ENCODE data around the gene TAF1.
"Not testable (repeated sequence)": the region's sequence is repeated elsewhere in the genome, so short reads cannot be mapped to it uniquely, and the experiment has no call there.

Gene TAF1

GRCh38 chrX:71365875-71366673 lies at the start of gene TAF1:
Gene TAF1 (plus strand): TSS chrX:71366357. CDS start chrX:71366375, 18 bp downstream.
- DNase-seq: peak; percentile 7

- DNase-seq: not testable (repeated sequence)
Measured at GRCh38 chrX:71316959-71317358, 49.2 kb upstream of the TAF1 start.

GRCh38 chrX:71320126-71320525 lies 46.0 kb upstream of the TAF1 start:
- no peak for DNase-seq

DNA sequence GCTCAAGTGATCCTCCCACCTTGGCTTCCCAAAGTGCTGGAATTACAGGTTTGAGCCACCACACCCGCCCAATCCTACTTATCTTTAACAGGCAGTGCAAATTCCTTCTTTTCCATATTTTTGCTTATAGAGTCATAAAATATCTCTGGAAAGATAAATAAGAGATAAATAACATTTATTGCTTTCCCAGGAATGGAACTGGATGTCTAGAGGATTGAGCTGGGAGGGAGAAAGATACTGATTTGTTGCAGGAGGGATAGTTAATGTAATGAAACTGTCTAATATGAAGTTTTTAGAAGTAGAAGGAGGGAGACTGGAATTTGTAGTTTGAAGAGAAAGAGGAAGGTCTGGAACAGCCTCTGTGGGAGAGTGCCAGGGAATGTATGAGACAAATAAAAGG lies 44.4 kb upstream of the TAF1 start:
- no peak for DNase-seq

DNA sequence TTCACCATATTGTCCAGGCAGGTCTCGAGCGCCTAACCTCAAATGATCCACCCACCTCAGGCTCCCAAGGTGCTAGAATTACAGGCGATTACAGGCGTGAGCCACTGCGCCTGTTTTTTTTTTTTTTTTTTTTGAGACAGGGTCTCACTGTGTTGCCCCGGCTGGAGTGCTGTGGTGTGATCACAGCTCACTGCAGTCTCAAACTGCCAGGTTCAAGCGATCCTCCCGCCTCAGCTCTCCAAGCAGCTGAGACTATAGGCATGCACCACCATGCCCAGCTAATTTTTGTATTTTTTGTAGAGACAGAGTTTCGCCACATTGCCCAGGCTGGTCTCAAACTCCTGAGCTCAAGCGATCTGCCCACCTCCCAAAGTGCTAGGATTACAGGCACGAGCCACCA lies 41.7 kb upstream of the TAF1 start:
- DNase-seq: not testable (repeated sequence)

DNA sequence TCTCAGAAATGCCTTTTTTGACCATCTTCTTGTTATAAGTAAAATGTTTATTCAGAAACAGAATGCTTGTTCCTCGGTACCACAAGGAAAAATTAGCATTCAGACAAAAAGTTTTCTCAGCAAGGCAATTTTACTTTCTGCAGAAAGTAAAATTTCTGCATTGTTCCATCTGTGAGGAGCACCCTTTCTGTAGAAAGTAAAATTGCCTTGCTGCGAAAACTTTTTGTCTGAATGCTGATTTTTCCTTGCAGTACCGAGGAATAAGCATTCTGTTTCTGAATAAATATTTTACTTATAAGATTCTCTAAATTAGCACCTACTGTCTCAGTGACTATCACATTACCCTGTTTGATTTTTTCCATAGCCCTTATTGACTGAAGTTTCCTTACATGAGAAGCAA lies 39.8 kb upstream of the TAF1 start:
- DNase-seq: no peak

DNA sequence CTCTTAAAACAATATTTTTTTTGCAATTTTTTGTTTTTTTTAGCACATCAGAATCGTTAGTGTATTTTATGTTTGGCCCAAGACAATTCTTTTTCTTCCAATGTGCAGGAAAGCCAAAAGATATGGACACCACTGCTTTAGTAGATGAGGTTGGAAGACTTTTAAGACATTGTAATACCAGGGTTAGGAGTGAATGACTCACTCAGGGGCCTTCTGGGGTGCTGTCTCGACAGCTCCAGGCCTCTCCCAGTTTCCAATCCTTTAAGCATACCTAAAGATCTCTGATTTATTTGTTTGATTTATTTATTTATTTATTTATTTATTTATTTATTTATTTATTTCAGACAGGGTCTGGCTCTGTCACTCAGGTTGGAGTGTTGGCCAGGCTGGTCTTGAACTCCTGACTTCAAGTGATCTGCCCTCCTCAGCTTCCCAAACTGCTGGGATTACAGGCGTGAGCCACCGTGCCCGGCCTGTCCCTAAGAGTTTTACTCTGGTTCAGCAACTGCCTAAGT lies 16.9 kb upstream of the TAF1 start:
- DNase-seq: not testable (repeated sequence)

- DNase-seq: not testable (repeated sequence)
Measured at GRCh38 chrX:71349867-71350266, 16.3 kb upstream of the TAF1 start.

DNA sequence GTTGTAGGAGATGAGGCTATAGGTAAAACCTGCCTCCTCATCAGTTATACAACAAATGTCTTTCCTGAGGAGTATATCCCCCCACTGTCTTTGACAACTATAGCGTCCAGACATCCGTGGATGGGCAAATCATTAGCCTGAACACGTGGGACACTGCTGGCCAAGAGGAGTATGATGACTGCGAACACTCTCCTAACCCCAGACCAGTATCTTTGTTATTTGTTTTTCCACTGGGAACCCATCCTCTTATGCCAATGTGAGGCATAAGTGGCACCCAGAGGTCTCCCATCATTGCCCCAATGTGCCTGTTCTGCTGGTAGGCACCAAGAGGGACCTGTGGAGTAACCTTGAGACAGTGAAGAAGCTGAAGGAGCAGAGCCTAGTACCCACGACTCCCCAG lies 13.7 kb upstream of the TAF1 start:
- not testable (repeated sequence) for DNase-seq

GRCh38 chrX:71364221-71364620 lies 1.9 kb upstream of the TAF1 start:
- no peak for DNase-seq

DNA sequence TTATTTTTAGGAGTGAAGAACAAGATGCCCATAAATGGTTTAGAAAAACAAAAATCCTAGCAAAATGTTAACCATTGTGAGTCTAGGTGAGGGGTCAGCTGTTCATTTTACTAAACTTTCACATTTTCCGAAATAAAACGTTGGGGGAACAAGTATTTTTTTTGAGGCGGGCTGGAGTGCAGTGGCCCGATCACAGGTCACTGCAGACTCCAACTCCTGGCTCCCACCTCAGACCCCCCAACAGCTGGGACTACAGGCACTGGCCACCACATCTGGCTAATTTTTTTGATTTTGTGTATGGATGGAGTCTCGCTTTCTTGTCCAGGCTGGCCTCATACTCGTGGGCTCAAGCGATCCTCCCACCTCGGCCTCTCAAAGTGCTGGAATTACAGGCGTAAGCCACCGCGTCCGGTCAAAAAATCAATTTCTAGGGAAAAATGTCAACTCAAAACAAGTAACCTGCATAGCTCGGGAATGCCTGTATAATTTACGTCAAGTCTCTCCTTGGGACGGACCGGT lies 742 bp upstream of the TAF1 start:
- DNase-seq: no peak

- no peak for DNase-seq
Measured at GRCh38 chrX:71366674-71367256, 608 bp downstream of the TAF1 start.

GRCh38 chrX:71367396-71367795 lies 1.2 kb downstream of the TAF1 start:
- DNase-seq: no peak

DNA sequence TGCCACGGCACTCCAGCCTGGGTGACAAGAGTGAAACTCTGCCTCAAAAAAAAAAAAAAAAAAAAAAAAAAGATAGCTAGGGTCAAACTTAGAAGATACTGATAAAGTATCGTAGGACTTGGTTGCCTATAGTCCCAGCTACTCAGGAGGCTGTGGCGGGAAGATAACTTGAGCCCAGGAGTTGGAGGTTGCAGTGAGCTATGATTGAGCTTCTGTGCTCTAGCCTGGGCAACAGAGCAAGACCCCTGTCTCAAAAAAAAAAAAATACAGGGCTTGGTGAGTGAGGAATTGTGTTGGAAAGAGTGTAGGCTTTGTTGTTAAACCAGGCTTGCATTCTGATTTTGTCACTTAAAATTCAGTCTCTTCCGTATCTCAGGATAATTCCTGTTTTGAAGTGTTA lies 6.2 kb downstream of the TAF1 start:
- DNase-seq: no peak

DNA sequence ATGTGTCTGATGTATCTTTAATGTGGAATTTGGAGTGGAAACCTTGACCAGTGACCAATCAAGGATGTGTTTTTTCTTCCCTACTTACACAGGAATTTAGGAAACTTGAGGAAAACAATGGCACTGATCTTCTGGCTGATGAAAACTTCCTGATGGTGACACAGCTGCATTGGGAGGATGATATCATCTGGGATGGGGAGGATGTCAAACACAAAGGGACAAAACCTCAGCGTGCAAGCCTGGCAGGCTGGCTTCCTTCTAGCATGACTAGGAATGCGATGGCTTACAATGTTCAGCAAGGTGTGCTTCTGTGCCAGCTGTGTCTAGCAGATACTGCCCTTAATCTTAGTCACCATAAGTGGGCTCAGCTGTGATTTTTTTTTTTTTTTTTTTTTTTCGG lies 12.6 kb downstream of the TAF1 start:
- DNase-seq: no peak

GRCh38 chrX:71391725-71392124 lies 25.6 kb downstream of the TAF1 start:
- not testable (repeated sequence) for DNase-seq

- DNase-seq: no peak
Measured at GRCh38 chrX:71393919-71394318, 27.8 kb downstream of the TAF1 start.

DNA sequence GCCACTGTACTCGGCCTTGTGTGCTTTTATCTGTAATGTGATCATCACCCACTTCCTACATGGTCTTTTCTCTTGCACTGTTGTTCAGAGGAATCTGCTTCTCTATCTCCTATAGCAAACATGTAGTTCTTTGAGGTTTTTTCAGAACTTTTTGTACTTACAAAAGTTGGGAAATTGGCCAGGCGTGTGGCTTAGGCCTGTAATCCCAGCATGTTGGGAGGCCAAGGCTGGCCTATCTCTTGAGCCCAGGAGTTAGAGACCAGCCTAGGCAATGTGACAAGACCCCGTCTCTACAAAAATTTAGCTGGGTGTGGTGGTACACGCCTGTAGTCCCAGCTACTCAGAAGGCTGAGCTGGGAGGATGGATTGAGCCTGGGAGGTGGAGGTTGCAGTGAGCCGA lies 30.4 kb downstream of the TAF1 start:
- DNase-seq: no peak

- DNase-seq: no peak
Measured at GRCh38 chrX:71400710-71401109, 34.6 kb downstream of the TAF1 start.

GRCh38 chrX:71416260-71416659 lies 50.1 kb downstream of the TAF1 start:
- DNase-seq: not testable (repeated sequence)

DNA sequence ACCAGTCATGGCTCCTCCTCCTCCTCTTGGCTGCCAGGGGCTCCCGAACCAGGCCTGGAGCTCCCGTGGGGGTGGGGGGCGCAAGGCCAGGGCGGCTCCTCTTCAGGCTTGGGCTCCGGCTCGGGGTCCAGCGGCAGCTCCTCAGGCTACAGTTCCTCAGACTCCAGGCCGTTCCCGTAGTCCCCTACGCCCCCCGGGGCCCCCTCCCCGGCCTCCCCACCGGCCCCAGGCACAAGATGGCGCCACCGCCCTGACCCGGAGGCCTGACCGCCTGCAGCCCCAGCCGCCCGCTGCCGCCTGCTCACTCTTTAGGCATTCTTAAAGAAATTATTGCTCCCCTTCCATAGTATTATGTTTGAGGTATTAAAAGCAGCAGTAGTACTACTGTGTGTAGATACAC lies 54.5 kb downstream of the TAF1 start:
- DNase-seq: no peak

DNA sequence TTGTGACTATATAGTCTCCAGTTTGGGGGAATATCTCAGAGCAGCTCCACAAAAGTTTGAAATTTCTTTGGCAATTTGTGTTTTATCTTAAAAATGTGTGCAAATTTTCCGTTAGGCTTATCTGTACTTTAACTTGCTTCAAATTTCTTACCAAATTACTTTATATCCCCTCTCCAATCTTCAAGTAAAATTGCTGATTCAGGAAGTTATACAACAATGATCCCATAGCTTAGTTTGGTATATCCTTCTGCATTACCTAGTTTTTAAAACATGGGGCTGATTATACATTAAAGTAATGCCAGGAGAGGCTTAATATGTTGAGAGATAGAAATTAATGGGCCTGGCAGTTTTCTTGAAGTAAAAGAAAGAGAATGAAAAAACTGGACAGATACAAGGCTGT lies 66.6 kb downstream of the TAF1 start:
- no peak for DNase-seq

GRCh38 chrX:71438750-71439149 lies 72.6 kb downstream of the TAF1 start:
- DNase-seq: no peak

DNA sequence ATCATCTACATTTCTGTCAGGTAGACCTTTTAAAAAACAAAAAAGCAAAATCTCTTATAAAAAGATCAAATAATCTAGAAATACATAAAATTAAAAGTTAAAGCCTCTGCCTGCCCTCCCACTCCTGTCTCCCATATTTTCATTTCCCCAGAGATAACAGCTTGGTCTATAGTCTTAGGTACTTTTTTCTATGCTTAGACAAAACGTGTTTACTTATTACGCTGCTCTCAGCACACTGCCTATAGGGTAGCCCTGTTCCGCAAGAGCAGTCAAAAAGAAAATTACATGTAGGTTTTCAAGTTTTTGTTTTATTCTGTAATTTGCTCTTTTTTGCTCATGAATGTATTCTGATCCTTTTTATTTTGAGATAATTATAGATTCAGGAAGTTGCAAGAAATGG lies 73.3 kb downstream of the TAF1 start:
- DNase-seq: no peak

Measured in cortex of kidney (tissue), 1 donor.